Measurements from ENCODE around the gene MT3.

Gene MT3

DNA sequence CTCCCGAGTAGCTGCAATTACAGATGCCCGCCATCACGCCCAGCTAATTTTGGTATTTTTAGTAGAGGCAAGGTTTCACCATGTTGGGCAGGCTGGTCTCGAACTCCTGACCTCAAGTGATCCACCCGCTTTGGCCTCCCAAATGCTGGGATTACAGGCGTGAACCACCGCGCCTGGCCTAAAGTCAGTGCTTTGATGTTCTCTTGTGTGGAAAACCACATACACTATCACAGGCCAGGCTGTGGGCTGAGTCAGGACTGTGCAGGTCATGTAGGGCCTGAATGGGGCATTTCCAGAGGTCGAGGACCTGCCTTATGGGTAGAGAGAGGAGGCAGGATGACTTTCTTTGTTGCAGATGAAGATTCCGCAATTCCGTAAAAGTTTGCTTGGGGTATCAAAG lies 5.1 kb upstream of the MT3 start:
- POLR2A ChIA-PET: no interaction called here
- no peak overlapping the region for H3K4me3 ChIP-seq (ENCODE audit: low read depth, low read length)
- CTCF ChIA-PET: interaction anchor here (4.8 to 5.1 kb wide), 2 partner anchors 17 to 117 kb away, joined by 22 to 27 read pairs; no protein-coding TSS in a partner anchor
- TF ChIP-seq, protein P1, sequence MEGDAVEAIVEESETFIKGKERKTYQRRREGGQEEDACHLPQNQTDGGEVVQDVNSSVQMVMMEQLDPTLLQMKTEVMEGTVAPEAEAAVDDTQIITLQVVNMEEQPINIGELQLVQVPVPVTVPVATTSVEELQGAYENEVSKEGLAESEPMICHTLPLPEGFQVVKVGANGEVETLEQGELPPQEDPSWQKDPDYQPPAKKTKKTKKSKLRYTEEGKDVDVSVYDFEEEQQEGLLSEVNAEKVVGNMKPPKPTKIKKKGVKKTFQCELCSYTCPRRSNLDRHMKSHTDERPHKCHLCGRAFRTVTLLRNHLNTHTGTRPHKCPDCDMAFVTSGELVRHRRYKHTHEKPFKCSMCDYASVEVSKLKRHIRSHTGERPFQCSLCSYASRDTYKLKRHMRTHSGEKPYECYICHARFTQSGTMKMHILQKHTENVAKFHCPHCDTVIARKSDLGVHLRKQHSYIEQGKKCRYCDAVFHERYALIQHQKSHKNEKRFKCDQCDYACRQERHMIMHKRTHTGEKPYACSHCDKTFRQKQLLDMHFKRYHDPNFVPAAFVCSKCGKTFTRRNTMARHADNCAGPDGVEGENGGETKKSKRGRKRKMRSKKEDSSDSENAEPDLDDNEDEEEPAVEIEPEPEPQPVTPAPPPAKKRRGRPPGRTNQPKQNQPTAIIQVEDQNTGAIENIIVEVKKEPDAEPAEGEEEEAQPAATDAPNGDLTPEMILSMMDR (IDR thresholded peaks at IDR 0.05; ENCODE audit: insufficient read depth, low read length, missing control alignments): no peak
- no peak for DNase-seq (ENCODE audit: low read depth, low spot score)

DNA sequence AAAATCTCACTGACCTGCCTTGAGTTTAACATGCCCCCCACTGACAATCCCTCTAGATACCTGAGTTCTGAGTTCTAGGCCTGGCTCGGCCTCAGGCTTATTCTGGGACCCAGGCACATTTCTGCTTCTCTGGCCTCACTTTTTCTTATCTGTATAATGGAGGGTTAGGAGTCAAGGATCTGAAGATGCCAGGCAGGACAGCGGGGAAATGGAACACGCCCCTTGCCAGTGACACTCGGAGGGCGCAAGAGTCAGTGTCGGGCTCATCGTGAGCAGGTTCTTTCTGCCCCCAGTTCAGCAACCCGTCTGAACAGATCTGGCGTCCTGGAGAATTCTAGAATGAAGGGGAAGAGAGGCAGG lies 567 bp upstream of the MT3 start:
- ChIA-PET POLR2A (no interaction called here), CTCF (no interaction called here)
- TF ChIP-seq, protein P1 (IDR thresholded peaks at IDR 0.05; ENCODE audit: insufficient read depth, low read length, missing control alignments): no peak
- peak overlapping the region; percentile 46 for H3K4me3 ChIP-seq (ENCODE audit: low read depth, low read length)
- DNase-seq (ENCODE audit: low read depth, low spot score): no peak

DNA sequence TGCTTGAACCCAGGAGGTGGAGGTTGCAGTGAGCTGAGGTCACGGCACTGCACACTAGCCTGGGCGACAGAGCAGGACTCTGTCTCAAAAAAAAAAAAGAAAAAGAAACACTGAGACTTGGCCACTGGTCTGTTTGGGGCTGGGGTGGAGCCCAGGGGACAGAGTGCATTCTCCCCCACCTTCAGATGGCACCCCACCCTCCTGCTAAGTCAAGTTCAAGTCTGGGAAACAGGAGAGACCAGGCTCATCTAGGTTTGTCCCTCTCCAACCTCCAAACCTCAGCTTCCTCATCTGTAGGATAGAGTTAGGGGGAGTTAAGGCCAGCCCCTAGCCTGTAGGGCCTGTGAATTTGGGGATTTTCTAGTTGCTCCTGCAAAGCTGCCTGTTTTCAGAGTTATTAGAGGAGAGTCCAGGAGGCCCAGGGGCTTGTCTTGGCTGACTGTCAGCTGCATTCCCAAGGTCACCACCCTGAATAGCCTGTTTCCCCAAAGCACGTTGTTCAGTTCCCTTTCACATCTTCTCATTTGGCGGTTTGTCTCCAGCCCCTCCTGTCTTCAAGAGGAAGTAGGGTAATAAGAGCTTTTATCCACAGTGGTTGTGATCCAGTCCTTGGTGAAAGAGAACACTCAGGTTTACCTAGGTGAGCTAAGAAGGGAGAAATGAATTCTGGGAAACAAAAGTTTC lies 2.2 kb downstream of the MT3 start:
- no peak for DNase-seq (ENCODE audit: low read depth, low spot score)
- POLR2A ChIA-PET: no interaction called here

DNA sequence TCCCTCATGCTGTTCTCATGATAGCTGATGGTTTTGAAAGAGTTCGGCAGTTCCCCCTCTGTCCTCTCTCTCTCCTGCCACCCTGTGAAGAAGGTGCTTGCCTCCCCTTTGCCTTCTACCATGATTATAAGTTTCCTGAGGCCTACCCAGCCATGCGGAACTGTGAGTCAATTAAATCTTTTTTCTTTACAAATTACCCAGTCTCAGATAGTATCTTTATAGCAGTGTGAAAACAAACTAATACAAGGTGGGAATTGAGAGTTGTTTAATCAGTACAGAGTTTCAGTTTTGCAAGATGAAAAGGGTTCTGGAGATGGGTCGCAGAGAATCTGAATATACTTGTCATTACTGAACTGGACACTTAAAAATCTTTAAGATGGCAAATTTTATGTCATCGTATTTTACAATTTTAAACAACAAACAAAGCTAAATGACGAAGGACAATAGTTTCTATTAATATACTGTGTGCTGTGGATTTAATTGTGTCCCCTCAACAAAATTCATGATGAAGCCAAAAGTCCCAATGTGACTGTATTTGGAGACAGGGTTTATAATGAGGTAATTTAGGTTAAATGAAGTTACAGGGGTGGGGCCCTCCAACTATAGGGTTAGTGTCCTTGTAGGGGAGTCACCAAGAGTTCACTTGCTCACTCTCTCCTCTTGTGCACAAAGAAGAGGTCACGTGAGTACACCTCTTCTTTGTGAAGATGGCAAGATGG lies 4.4 kb downstream of the MT3 start:
- POLR2A ChIA-PET: no interaction called here
- TF ChIP-seq, protein P1 (IDR thresholded peaks at IDR 0.05; ENCODE audit: insufficient read depth, low read length, missing control alignments): no peak
- H3K4me3 ChIP-seq (ENCODE audit: low read depth, low read length): no peak overlapping the region
- DNase-seq (ENCODE audit: low read depth, low spot score): no peak
- CTCF ChIA-PET: interaction anchor here (0.7 kb wide), 1 partner anchor 10 kb away, joined by 3 read pairs; no protein-coding TSS in a partner anchor

More for the DNA sequence above, 2.2 kb downstream of the MT3 start:
- CTCF ChIA-PET: interaction anchor here (0.8 to 2.7 kb wide), 6 partner anchors 9 to 110 kb away, joined by 3 to 29 read pairs (median 4); no protein-coding TSS in a partner anchor
- H3K4me3 ChIP-seq (ENCODE audit: low read depth, low read length): no peak overlapping the region
- TF ChIP-seq, protein P1 (IDR thresholded peaks at IDR 0.05; ENCODE audit: insufficient read depth, low read length, missing control alignments): no peak

DNA sequence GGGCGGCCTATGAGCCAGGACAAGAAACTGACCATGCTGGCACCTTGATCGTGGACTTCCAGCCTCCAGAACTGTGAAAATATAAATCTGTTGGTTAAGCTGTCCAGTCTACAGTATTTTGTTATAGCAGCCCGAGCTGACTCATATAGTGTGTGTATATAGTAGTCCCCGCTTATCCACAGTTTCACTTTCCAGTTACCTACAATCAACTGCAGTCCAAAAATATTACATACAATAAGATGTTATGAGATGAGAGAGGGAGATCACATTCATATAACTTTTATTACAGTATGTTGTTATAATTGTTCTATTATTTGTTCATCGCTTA lies 4.9 kb downstream of the MT3 start:
- DNase-seq (ENCODE audit: low read depth, low spot score): no peak
- POLR2A ChIA-PET: no interaction called here
- TF ChIP-seq, protein P1 (IDR thresholded peaks at IDR 0.05; ENCODE audit: insufficient read depth, low read length, missing control alignments): no peak
- CTCF ChIA-PET: no interaction called here
- H3K4me3 ChIP-seq (ENCODE audit: low read depth, low read length): no peak overlapping the region

DNA sequence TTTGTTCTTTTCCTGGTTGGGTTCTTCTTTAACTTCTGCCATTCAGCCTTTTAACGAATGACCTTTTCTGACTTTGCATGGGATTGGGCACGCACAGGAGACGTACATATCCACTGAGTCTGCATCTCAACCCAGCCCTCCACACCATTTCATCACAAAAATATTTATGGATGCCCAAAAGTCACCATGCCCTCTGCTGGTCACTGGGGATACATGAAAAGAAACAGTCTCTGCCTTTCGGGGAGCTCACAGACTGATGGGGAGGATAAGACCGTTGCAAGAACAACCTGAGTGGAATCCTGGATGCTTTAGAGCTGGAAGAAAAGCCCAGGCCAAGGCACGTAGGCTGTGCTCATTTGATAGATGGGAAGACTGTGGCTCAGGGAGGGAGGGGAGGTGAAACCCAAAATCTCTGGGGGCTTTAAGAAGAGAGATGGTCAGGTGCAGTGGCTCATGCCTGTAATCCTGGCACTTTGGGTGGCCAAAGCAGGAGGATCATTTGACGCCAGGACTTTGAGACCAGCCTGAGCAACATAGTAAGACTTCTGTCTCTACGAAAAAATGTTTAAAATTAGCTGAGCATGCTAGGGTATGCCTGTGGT lies 11.2 kb downstream of the MT3 start:
- H3K4me3 ChIP-seq (ENCODE audit: low read depth, low read length): no peak overlapping the region
- CTCF ChIA-PET: interaction anchor here (0.6 to 10.2 kb wide), 32 partner anchors 9 to 251 kb away, joined by 3 to 174 read pairs (median 4); partner anchors contain the start of gene BBS2
- POLR2A ChIA-PET: no interaction called here
- TF ChIP-seq, protein P1 (IDR thresholded peaks at IDR 0.05; ENCODE audit: insufficient read depth, low read length, missing control alignments): peak; percentile 65
- DNase-seq (ENCODE audit: low read depth, low spot score): no peak
